ENCODE results near the gene TRAF3IP3. TPM values are rescaled to one million over a fixed set of nuclear protein-coding genes. Genes with fewer than 3 reads are reported as not detected.

The TRAF3IP3 gene
- total RNA-seq, 1 donor from 2014 or later, result 0.85 TPM

- no peak overlapping the region for H3K27ac Mint-ChIP-seq
- peaks cover 27% of the 10 kb centered on the region for H3K4me1 Mint-ChIP-seq
- H3K27me3 Mint-ChIP-seq (ENCODE audit: low read depth), result peaks cover 8% of the 10 kb centered on the region
- no peak for DNase-seq (ENCODE audit: low spot score in 2 of 2, unreplicated experiment in 2 of 2)
- no peaks in the 10 kb centered on the region for H3K36me3 Mint-ChIP-seq
- no peak for TF ChIP-seq CTCF (IDR thresholded peaks at IDR 0.05; ENCODE audit: unreplicated experiment)
- H3K4me3 Mint-ChIP-seq, result no peak overlapping the region
- no peaks in the 10 kb centered on the region for H3K9me3 Mint-ChIP-seq
These were observed 13.3 kb upstream of the TRAF3IP3 start for GRCh38 chr1:209742409-209743144.

- H3K27me3 Mint-ChIP-seq (ENCODE audit: low read depth), result peaks cover 6% of the 10 kb centered on the region
- no peak overlapping the region for H3K27ac Mint-ChIP-seq
- DNase-seq (ENCODE audit: low spot score in 2 of 2, unreplicated experiment in 2 of 2), result no peak
- TF ChIP-seq CTCF (IDR thresholded peaks at IDR 0.05; ENCODE audit: unreplicated experiment), result no peak
- no peak overlapping the region for H3K4me3 Mint-ChIP-seq
- H3K9me3 Mint-ChIP-seq, result no peaks in the 10 kb centered on the region
- H3K36me3 Mint-ChIP-seq, result no peaks in the 10 kb centered on the region
- H3K4me1 Mint-ChIP-seq, result peaks cover 27% of the 10 kb centered on the region
These were observed 12.7 kb upstream of the TRAF3IP3 start for GRCh38 chr1:209743145-209743482.

DNA sequence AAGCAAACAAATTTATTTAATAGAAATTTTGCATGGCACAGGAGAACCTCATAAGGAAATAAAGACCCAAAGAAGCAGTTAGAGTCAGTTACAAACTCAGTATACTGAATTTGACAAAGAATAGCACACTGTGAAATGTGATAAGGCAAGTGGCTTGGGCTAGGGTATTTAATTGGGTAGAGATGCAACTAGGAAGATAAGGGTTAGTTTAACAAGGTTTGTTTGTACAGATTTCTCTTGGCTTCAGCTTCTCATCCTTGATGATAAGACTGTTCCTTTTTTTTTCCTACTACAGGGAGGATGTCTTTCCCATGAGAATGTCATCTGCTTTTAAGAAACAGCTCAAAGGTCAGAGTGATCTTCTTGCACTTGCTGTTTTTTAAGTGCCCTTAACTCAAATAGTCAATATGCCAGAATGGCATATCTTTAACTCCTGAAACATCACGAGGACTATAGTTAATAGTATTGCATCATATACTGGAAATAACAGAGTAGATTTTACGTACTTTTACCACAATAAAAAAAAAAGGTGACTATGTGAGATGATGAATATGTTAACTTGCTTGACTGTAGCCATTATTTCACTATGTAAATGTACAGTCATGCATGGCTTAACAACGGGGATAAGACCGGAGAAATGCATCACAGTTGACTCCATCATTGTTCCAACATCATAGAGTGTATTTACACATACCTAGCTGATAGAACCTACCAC, 9.2 kb upstream of the TRAF3IP3 start:
- Mint-ChIP-seq H3K36me3 (no peaks in the 10 kb centered on the region), H3K4me1 (peaks cover 32% of the 10 kb centered on the region), H3K27ac (no peak overlapping the region), H3K4me3 (no peak overlapping the region), H3K27me3 (ENCODE audit: low read depth) (no peaks in the 10 kb centered on the region), H3K9me3 (no peaks in the 10 kb centered on the region)
- no peak for TF ChIP-seq CTCF (IDR thresholded peaks at IDR 0.05; ENCODE audit: unreplicated experiment)
- no peak for DNase-seq (ENCODE audit: low spot score in 2 of 2, unreplicated experiment in 2 of 2)

GRCh38 chr1:209747580-209748262, 8.1 kb upstream of the TRAF3IP3 start:
- peak overlapping the region; percentile 78 for H3K4me3 Mint-ChIP-seq
- no peaks in the 10 kb centered on the region for H3K36me3 Mint-ChIP-seq
- H3K4me1 Mint-ChIP-seq, result peaks cover 23% of the 10 kb centered on the region
- H3K27me3 Mint-ChIP-seq (ENCODE audit: low read depth), result no peaks in the 10 kb centered on the region
- H3K27ac Mint-ChIP-seq, result no peak overlapping the region
- peak; percentile 97 for TF ChIP-seq CTCF (IDR thresholded peaks at IDR 0.05; ENCODE audit: unreplicated experiment)
- no peaks in the 10 kb centered on the region for H3K9me3 Mint-ChIP-seq
- DNase-seq (ENCODE audit: low spot score in 2 of 2, unreplicated experiment in 2 of 2), result peak; percentile 66 to 87

DNA sequence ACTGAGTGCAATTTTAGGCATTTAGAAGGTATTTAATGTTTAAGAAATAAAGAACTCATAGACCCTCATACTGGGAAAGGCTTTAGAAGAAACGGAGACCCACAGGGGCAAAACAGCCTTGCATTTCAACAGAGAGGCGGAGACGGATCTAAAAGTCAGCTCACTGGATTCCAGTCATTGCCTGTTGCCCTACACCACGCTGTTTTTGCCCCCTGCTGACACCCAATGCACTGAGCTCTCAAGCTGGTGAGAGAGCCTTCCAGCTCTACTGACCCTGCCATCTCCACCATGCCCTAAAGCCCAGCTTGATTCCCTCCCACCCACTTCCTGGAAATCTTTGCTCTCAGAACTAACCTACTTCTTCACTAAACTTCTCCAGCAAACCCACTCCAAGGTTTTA, 7.2 kb upstream of the TRAF3IP3 start:
- Mint-ChIP-seq H3K27ac (no peak overlapping the region), H3K27me3 (ENCODE audit: low read depth) (no peaks in the 10 kb centered on the region), H3K9me3 (no peaks in the 10 kb centered on the region), H3K4me1 (peaks cover 16% of the 10 kb centered on the region), H3K36me3 (no peaks in the 10 kb centered on the region), H3K4me3 (no peak overlapping the region)
- no peak for TF ChIP-seq CTCF (IDR thresholded peaks at IDR 0.05; ENCODE audit: unreplicated experiment)
- DNase-seq (ENCODE audit: low spot score in 2 of 2, unreplicated experiment in 2 of 2), result no peak

Data from mesothelial cell of epicardium (in vitro differentiated cells).